Head of caudate nucleus (tissue), 42 donors: ENCODE measurements around the gene KIAA2012.

Experiments used
- DNase-seq, 42 donors: peaks; one replicate each; pipeline versions ENCODE4 v3.0.0 to v3.0.0-alpha.2; 2020 to 2021; ENCODE audit warnings: mixed read lengths in 7 of 42
- intact Hi-C: fragments of 100-400 bp; cut with DNase I; formaldehyde crosslinking; loops from one replicate; pipeline ENCODE4 v1.15.0; 2022

The KIAA2012 gene

GRCh38 chr2:202039278-202040078, 33.6 kb upstream of the KIAA2012 start:
- intact Hi-C loops: loop anchor here (10.0 kb wide), 1 partner anchor 185 kb away; no protein-coding TSS in a partner anchor
- DNase-seq: no peak

DNA sequence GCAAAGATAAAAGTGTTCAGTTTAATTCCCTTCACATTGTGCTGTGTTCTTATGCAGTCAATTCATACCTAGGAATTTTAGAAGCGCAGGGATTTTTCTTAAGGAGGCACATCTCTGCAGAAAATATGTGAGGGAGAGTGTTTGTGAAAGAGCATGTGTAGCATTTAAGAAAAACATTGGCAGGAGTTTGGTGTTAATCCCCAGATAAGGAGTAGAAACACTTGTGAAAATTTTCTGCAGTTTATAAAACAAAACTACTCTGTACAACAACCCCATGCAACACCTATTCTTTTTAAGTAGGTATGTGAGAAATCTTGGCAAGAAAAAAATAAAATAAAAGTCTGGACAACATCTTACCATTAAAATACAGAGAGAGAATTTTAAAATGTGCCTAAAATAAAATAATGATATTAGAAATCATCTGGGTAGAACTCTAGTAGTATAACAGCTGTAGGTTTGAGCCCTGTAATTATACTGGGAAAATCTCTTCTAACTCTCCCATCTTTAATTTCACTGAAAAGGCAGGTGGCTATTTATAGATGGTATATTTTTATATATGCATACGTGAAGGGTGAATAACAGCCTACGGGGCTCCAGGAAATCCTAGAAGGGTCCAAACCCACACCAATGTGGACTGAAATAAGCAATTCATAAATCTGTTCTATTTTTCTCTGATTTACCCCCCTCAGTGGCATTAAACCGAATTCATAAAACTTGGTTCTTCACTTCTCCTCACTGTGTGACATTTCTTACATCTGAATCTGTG, 32.8 kb upstream of the KIAA2012 start:
- intact Hi-C loops: no loop called here
- DNase-seq: no peak

DNA sequence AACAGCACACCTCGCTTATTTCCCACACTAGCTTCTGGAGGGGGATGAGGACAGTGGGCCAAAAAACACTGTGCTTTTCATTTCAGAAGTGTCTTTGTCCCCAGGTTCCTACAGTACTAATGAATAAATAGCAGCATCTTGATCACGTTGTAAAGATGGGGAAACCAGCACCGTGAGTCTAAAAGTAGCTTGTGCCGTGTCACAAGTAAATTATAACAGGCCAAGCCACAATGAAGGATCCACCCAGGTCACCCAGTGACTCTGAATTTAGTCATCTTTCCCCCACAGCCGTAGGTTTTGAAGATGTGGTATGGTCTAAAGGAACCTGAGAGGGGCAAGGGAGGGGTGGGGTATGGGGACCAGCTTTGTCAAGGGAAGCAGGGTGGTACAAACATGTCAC, 30.6 kb upstream of the KIAA2012 start:
- no peak for DNase-seq
- intact Hi-C loops: no loop called here

- DNase-seq: no peak
Observed at GRCh38 chr2:202043475-202043874, 29.6 kb upstream of the KIAA2012 start.

GRCh38 chr2:202044777-202045176, 28.3 kb upstream of the KIAA2012 start:
- intact Hi-C loops: no loop called here
- DNase-seq: no peak

More at GRCh38 chr2:202043475-202043874, 29.6 kb upstream of the KIAA2012 start:
- intact Hi-C loops: no loop called here

DNA sequence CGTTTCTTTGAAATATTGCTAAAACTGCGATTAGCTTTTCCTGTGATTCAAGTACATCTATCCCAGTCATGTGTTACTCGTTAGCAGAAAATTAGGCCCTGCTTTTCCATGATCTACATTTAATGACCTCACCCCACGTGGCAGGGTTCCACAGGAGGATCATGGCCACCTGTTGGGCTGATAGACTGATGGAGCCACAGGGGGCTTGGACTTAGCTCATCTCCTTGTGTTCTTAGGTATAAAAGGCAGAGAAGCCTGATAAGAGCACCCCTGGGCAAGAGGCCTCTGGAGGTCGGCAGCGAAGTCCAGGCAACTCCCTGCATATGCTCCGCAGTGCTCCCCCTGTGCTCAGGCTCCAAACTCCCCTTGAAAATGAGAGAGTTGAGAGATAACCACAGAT, 26.5 kb upstream of the KIAA2012 start:
- intact Hi-C loops: no loop called here
- no peak for DNase-seq

GRCh38 chr2:202049092-202049728, 23.8 kb upstream of the KIAA2012 start:
- intact Hi-C loops: no loop called here
- DNase-seq: no peak

GRCh38 chr2:202049840-202050239, 23.2 kb upstream of the KIAA2012 start:
- intact Hi-C loops: no loop called here
- DNase-seq: no peak

- DNase-seq: no peak
- intact Hi-C loops: no loop called here
Observed at GRCh38 chr2:202050652-202051051, 22.4 kb upstream of the KIAA2012 start.

DNA sequence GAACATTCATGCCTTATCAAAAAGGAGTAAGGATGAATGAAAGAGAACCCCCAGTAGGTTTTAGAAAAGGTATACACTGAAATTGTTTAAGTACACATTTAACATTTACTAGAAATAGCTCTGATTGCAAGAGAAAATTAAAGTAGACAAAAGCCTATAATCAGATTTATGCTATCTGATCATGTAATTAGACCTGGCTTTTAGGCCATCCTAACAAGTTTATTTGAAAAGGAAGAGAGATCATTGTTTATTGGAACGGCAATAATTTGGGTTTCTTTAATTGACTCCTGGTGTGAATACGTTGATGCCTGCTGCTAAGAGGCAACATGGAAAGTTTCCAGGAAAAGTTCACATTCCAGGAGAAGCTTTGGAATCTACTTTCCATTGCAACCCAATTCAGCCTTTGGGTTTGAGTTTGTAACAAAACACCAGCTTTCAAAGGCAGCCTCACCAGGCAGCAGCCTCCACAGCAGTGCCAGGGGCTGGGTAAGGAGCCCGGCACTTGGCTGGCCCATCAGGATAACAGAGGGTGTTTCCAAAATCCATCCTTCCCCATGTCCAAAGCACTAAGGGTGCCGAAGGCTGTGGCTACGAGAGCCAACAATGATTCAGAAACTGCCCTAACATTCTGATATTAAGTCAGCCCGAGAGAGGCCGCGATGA, 21.4 kb upstream of the KIAA2012 start:
- intact Hi-C loops: no loop called here
- peak in 3 of 42 donors; percentile 38 to 44 (median 41) for DNase-seq

DNA sequence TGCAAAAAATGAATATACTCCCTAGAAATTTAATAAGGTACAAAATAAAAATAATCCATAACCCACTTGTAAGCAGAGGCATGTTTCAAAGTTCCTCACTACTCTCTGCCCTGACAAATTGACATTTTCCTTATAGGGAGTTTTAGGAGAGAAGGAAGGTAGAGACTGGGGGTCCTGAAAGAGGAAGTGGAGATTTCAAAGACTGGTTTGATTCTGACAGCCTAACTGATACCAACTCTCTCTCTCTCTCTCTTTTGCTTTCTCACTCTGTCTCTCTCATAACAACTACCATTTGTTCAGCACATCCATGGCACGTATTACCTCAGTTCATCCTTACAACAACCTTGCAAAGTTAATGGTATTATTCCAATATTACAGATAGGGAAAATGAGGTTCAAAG, 20.8 kb upstream of the KIAA2012 start:
- intact Hi-C loops: no loop called here
- no peak for DNase-seq

GRCh38 chr2:202054679-202055078, 18.4 kb upstream of the KIAA2012 start:
- DNase-seq: no peak
- intact Hi-C loops: no loop called here

DNA sequence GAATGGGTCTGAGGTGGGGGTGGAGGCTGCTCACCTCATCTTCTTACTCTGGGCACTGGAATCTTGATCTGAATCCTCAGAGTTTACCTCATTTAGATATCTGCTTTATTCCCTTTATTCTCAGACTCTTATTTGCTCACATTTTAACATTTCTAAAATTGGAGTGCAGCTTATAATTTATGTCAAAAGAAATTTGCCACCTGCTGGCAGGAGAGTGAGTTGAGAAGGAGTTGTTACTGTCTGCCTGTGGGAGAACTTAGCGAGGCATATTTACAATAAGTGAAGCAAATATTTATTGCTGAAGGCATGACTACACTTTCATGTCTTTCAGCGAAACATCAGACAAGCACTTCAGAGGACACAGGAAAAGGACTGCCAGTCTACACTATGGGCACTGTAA, 16.4 kb upstream of the KIAA2012 start:
- intact Hi-C loops: no loop called here

DNA sequence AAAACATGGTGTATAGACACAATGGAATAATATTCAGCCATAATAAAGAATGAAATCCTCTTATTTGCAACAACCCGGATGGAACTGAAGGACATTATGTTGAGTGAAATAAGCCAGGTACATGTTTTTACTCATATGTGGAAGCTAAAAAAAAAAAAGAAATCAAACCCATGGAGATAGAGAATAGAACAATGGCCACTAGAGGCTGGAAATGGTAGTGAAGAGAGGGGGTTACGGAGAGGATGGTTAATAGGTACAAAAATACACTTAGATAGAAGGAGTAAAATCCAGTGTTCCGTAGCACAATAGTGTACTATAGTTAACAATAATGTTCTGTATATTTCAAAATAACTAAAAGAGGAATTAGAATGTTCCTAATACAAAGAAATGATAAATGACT, 12.8 kb upstream of the KIAA2012 start:
- intact Hi-C loops: no loop called here
- DNase-seq: no peak

More for the DNA sequence above, 16.4 kb upstream of the KIAA2012 start:
- peak in 5 of 42 donors; percentile 16 to 57 (median 30) for DNase-seq

- intact Hi-C loops: no loop called here
- no peak for DNase-seq
Observed at GRCh38 chr2:202061695-202062094, 11.4 kb upstream of the KIAA2012 start.

DNA sequence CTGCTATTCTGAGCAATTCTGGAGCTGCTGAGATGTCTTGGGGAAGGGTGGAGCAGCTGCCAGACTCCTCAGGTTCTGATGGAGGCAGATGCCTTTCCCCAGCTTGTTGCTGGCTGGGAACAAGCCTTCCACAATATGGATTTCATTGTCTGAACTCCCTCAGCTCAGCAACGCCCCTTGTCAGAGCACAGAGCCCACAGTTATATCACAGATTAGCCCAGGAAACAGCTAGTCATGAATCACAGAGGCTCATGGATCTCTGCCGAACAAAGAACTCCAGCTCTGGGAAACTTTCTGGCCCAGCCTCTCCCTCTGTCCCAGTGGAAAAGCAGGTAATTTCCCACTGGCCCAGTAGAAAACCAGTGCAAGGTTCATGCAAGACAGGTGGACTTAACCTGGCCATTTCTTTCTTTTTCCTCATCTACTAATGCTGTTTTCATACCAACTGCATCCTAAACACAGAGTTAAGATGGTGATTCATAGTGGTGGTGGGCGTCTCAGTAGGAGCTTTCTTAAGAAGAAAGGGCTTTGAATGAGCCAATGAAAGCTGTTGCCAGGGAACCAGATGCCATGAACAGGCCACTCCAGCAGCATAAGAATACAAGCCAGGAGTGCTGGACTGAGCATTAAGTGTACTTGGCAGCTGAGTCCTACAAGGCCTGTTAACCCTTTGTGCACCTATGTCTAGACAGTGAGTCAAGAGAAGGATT, 8.7 kb upstream of the KIAA2012 start:
- peak in 34 of 42 donors; percentile 8 to 80 (median 40) for DNase-seq
- intact Hi-C loops: no loop called here

- intact Hi-C loops: no loop called here
- DNase-seq: no peak
Observed at GRCh38 chr2:202064881-202065230, 8.2 kb upstream of the KIAA2012 start.

- DNase-seq: no peak
- intact Hi-C loops: no loop called here
Observed at GRCh38 chr2:202065876-202066275, 7.2 kb upstream of the KIAA2012 start.

GRCh38 chr2:202066875-202067274, 6.2 kb upstream of the KIAA2012 start:
- intact Hi-C loops: no loop called here
- DNase-seq: no peak
